Measurements from ENCODE around the gene GINS2. TPM values are rescaled to one million over a fixed set of nuclear protein-coding genes. Genes with fewer than 3 reads are reported as not detected.

GINS2 gene
- total RNA-seq, 1 experiment from 2014 or later = 12.0 TPM

DNA sequence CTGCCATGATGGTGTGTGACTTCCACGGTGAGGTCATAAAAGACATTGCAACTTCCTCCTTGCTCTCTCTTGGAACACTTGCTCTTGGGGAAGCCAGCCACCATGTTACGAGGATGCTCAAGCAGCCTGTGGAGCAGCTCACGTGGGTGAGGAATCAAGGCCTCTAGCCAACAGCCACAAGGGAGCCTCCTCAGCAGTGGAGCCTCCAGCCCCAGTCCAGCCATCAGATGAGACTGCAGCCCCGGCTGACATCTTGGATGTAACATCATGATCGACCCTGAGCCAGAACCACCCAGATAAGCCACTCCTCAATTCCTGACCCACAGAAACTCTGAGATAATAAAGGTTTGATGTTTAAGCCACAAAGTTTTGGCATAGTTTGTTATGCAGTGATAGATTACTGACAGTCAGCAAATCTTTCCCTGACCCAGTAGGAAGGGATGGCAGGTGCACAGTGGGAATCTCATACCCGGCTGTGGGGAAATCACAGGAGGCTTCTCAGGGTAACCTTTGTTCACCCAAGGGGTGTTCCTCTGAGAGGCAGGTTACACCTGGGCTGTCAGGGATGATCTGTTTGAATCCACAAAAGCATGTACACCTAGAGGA is 23.3 kb upstream of the GINS2 start:
- DNase-seq (ENCODE audit: low read depth, low spot score) (no peak), ATAC-seq (no peak)
- no peaks in the 10 kb centered on the region for H3K27me3 ChIP-seq (ENCODE audit: control insufficient read depth, insufficient read depth, low read length)
- TF ChIP-seq POLR2AphosphoS5 (IDR thresholded peaks at IDR 0.05; ENCODE audit: low read depth, low read length) (no peak), TCF7L2 (IDR thresholded peaks at IDR 0.05; ENCODE audit: low read depth, low read length) (no peak), SIN3A (IDR thresholded peaks at IDR 0.05; ENCODE audit: borderline replicate concordance, insufficient read depth, low read depth, low read length) (no peak)
- TF ChIP-seq, protein P1, sequence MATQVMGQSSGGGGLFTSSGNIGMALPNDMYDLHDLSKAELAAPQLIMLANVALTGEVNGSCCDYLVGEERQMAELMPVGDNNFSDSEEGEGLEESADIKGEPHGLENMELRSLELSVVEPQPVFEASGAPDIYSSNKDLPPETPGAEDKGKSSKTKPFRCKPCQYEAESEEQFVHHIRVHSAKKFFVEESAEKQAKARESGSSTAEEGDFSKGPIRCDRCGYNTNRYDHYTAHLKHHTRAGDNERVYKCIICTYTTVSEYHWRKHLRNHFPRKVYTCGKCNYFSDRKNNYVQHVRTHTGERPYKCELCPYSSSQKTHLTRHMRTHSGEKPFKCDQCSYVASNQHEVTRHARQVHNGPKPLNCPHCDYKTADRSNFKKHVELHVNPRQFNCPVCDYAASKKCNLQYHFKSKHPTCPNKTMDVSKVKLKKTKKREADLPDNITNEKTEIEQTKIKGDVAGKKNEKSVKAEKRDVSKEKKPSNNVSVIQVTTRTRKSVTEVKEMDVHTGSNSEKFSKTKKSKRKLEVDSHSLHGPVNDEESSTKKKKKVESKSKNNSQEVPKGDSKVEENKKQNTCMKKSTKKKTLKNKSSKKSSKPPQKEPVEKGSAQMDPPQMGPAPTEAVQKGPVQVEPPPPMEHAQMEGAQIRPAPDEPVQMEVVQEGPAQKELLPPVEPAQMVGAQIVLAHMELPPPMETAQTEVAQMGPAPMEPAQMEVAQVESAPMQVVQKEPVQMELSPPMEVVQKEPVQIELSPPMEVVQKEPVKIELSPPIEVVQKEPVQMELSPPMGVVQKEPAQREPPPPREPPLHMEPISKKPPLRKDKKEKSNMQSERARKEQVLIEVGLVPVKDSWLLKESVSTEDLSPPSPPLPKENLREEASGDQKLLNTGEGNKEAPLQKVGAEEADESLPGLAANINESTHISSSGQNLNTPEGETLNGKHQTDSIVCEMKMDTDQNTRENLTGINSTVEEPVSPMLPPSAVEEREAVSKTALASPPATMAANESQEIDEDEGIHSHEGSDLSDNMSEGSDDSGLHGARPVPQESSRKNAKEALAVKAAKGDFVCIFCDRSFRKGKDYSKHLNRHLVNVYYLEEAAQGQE (IDR thresholded peaks at IDR 0.05; ENCODE audit: insufficient read depth in 1 of 2, low read depth in 2 of 2, low read length in 1 of 2) = no peak
- TF ChIP-seq, protein P2, sequence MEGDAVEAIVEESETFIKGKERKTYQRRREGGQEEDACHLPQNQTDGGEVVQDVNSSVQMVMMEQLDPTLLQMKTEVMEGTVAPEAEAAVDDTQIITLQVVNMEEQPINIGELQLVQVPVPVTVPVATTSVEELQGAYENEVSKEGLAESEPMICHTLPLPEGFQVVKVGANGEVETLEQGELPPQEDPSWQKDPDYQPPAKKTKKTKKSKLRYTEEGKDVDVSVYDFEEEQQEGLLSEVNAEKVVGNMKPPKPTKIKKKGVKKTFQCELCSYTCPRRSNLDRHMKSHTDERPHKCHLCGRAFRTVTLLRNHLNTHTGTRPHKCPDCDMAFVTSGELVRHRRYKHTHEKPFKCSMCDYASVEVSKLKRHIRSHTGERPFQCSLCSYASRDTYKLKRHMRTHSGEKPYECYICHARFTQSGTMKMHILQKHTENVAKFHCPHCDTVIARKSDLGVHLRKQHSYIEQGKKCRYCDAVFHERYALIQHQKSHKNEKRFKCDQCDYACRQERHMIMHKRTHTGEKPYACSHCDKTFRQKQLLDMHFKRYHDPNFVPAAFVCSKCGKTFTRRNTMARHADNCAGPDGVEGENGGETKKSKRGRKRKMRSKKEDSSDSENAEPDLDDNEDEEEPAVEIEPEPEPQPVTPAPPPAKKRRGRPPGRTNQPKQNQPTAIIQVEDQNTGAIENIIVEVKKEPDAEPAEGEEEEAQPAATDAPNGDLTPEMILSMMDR (IDR thresholded peaks at IDR 0.05) = no peak
- no peak overlapping the region for H3K27ac ChIP-seq (ENCODE audit: low read length)
- intact Hi-C loops (cut with micrococcal nuclease; ENCODE audit: unreplicated experiment) = no loop called here
- H3K4me1 ChIP-seq (ENCODE audit: control insufficient read depth, insufficient read depth, low read length) = 0 out of 2 replicates have a peak, but pooled peaks cover 4% of the 10 kb centered on the region
- BruUV-seq (replicated peaks) = no TSS peak
- H3K9me3 ChIP-seq (ENCODE audit: control insufficient read depth, insufficient read depth, low read depth, low read length) = no peaks in the 10 kb centered on the region
- no peak overlapping the region for H3K4me3 ChIP-seq (ENCODE audit: low read depth in 2 of 2, low read length in 2 of 2)
- POLR2A ChIA-PET = no interaction called here
- in situ Hi-C loops (cut with HindIII; ENCODE audit: low pct_unique_long_range_greater_than_20kb, low sequenced_read_pairs) = no loop called here
- H3K36me3 ChIP-seq (ENCODE audit: control insufficient read depth, insufficient read depth, low read length) = no peaks in the 10 kb centered on the region
- CTCF ChIA-PET = no interaction called here

GRCh38 chr16:85710732-85711131 is 22.0 kb upstream of the GINS2 start:
- ATAC-seq = no peak
- in situ Hi-C loops (cut with HindIII; ENCODE audit: low pct_unique_long_range_greater_than_20kb, low sequenced_read_pairs) (no loop called here), intact Hi-C loops (cut with micrococcal nuclease; ENCODE audit: unreplicated experiment) (no loop called here)

More at GRCh38 chr16:85710732-85711131, 22.0 kb upstream of the GINS2 start:
- no peaks in the 10 kb centered on the region for H3K36me3 ChIP-seq (ENCODE audit: control insufficient read depth, insufficient read depth, low read length)
- no peak overlapping the region for H3K4me3 ChIP-seq (ENCODE audit: low read depth in 2 of 2, low read length in 2 of 2)
- DNase-seq (ENCODE audit: low read depth, low spot score) = no peak
- POLR2A ChIA-PET = no interaction called here
- TF ChIP-seq POLR2AphosphoS5 (IDR thresholded peaks at IDR 0.05; ENCODE audit: low read depth, low read length) (no peak), SIN3A (IDR thresholded peaks at IDR 0.05; ENCODE audit: borderline replicate concordance, insufficient read depth, low read depth, low read length) (no peak), TCF7L2 (IDR thresholded peaks at IDR 0.05; ENCODE audit: low read depth, low read length) (no peak)
- TF ChIP-seq, protein P2 (IDR thresholded peaks at IDR 0.05) = no peak
- CTCF ChIA-PET = no interaction called here
- no peaks in the 10 kb centered on the region for H3K27me3 ChIP-seq (ENCODE audit: control insufficient read depth, insufficient read depth, low read length)
- BruUV-seq (replicated peaks) = no TSS peak
- H3K4me1 ChIP-seq (ENCODE audit: control insufficient read depth, insufficient read depth, low read length) = no peaks in the 10 kb centered on the region
- no peaks in the 10 kb centered on the region for H3K9me3 ChIP-seq (ENCODE audit: control insufficient read depth, insufficient read depth, low read depth, low read length)
- H3K27ac ChIP-seq (ENCODE audit: low read length) = no peak overlapping the region
